Stimulated activated CD8-positive, alpha-beta memory T cell treated with anti-CD3 and anti-CD28 coated beads, Interleukin-12 subunit alpha, Interleukin-12 subunit beta, amount 100 ng/mL, for 4 hours (primary cell): ENCODE results near the gene BANF2.

Experiments used
- DNase-seq: peaks from one replicate; pipeline ENCODE4 v3.0.0-alpha.2; 2020; ENCODE audit warnings: low read depth

BANF2 gene

DNA sequence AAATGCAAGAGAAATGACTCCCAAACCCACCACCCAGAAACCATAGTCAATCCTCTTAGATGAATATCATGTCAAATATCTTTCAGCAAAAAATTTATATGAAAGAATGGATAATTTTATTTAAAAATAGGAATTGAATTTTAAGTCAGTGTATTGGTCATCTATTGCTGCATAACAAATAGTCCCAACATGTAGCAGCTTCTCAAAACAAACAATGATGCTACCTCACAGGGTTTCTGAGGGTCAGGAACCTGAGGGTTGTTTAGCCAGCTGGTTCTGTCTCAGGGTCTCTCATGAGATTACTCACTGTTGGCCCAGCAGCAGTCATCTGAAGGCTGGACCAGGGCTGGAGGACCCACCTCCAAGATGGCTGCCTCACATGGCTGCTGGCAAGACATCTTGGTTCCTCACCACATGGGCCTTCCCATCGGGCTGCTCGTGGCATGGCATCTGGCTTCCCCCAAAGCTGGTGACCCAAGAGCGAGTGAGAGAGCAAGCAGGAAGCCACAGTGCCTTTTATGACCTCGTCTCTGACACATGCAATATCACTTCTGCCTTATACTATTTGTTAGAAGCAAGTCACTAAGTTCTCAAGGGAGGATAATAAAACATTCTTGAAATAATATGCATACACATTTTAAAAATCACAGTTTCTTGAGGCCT, 36.3 kb downstream of the BANF2 start:
- no peak for DNase-seq

DNA sequence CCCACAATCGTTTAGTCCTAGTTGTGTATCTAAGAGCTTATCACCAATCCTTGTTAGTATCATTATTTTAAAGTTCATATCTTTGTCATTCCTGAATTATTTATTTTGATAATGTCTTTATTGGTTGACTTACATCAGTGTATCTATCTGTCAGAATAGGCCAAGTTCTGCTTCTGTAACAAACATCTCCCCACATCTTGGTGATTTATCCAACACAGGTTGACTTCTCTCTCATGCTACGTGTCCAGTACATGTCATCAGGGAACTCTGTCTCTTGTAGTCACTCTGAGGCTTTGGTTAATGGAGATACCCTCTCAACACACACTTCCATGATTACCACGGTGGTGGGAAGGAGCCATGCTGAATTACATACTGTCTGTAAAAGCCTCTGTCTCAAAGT, 38.4 kb downstream of the BANF2 start:
- no peak for DNase-seq

DNA sequence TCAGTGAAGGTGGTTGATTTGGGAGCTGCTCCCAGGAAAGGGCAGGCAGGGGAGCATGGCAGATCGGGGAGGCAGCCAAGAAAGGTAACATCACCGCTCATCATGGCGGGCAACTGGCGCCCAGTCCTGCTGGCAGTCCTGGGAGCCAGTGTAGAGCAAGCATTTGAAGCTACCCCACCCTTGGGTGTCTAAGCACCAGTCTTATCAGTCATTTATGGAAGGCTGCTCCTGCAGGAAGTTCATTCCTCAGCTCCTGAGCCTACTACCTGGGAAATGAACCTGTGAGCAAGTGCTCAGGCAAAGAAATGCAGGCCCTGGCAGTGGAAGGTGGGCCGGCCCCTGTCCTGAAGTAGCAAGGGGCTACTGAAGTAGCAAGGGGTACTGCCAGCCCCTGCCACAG, 41.5 kb downstream of the BANF2 start:
- no peak for DNase-seq

DNA sequence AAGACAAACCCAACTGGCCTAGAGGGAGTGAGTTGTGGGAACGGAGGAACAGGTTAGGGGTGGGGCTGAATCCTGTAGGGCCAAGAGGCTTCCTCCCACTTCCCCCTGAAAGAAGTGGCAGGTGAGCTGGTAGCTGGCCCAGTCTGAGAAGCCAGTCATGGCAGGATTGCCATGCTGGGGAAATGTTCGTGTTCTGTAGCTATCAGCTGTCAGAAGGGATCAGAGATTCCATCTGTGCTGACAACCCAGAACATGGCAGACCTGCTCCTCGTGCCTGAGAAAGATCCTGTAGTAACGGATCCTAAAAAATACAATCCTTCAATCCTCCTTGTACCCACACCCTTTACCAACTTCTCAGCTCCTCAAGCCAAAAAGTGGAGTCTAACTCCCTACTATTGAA, 43.0 kb downstream of the BANF2 start:
- no peak for DNase-seq

DNA sequence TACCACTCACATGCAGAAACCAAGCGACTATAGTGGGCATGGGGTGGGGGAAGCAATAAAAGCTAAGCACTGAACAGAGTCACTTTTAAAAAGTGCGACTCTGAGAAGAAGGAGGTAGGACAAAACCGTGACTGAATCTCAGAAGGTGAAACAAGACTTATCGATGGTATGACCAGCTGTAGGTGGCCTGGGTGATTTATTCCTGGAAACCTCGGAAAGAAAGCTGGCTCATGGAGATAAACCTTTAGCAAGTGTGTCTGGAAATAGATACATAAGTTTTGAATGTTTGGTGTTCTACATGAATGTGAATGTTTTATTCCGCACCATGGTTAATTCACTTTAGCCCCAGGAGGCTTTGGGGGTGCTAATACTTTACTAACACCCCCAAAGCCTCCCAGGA, 43.9 kb downstream of the BANF2 start:
- no peak for DNase-seq

DNA sequence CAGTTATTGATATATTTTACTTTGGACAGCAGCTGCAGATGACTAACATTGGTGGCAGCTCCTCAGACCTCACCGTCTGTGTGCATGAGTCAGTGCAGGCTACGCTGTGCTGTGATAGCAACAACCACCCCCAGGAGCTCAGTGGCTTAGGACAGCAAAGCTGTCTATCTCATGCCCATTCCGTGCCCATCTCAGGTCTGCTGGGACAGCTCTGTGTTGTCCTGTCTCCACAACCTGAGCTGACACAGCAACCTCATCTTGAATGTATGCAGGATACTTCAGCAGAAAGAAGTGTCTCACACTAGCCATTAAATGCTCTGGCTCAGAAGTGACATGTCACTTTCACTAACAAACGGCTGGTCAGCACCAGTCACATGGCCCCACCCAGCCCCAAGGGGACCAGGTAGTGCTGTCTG, 47.7 kb downstream of the BANF2 start:
- no peak for DNase-seq

DNA sequence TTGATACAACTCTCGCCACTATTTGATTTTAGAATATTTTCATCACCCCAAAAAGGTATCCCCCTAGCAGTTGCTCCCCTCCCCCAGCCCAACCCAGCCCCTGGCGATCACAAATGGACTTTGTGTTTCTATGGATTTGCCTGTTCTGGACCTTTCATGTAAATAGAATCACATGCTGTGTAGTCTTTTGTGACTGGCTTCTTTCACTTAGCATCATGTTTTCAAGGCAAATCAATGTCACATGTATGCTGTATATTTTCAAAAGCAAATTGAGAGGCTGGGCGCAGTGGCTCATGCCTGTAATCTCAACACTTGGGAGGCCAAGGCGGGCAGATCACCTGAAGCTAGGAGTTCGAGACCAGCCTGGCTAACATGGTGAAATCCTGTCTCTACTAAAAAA, 48.5 kb downstream of the BANF2 start:
- no peak for DNase-seq

DNA sequence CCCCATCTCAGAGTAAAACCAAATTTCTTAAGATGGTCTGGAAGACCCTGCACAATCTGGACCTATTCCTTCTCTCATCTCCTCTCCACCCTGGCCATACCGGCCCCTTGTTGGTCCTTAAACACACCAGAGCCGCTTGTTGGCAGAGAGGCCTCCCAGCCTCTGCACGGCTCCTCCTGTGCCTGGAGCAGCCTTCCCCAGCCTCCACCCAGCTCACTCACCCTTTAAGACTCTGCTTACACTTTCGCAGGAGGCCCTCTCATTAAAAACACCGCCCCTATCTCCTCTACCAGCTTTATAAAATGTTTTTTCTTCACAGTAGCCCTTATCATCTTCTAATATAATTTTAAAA, 49.8 kb downstream of the BANF2 start:
- no peak for DNase-seq

DNA sequence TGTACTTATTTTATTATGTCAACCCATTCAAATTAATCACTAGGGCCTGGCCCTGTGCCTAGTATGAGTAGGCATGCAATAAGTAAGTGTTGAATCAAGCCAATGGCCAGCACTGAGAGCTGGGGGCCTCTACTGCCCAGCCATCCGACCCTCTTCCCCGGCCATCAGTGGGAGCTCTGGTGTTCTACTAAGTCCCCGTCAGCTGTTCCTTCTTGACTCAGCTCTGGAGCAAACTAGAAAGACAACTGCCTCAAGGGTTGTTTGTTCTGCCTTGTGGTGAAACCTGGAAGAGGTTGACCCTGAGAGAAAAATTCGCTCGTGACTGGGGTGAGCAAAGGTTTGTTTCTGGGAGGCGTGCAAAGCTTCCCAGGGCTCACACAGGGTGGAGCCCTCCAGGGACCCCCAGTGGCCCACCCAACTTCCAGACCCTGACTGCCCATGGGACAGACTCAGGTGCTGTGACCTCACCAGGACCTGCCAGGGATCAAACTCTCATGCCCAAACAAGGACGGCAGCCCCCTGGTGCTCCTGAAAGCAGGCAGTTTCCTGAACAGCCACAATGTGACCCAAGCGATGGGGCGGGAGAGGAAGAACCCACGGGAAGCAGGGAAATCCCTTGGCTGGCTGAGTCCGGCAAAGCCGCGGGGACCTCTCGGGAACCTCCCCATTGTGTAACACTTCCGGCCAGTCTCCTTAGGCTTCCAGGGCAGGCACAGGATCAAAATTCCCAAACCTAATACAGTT, 50.4 kb downstream of the BANF2 start:
- no peak for DNase-seq

DNA sequence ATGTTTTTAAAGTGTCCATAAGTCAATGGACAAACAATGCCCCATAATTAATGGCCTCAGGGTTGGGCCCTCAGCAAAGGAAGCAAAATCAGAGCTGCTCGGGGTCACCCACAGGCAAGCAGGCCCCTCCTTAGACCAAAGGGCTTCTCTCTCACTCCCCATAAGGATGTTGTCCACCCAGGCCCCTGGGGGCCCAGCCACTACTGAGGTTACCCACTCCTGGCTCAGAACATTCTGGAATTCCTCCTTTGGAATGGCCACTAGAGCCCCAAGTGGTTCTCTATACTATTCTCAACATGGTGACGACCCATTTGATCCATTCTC, 50.9 kb downstream of the BANF2 start:
- DNase-seq, result no peak

DNA sequence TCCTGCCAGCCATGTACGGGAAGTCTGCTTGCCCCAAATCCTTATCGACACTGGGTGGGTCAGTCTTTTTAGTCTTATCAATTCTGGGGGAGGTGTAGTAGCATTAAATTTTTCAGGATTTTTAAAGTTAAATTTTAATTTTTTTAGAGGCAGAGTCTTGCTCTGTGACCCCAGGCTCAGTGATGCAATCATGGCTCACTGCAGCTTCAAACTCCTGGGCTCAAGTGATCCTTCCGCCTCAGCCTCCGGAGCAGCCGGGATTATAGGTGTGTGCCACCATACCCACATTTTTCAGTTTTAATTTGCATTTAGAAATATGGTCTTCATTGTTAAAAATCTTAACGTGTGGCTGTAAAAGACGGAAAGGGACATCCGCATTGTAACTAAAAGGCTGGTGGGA, 51.9 kb downstream of the BANF2 start:
- DNase-seq, result no peak

DNA sequence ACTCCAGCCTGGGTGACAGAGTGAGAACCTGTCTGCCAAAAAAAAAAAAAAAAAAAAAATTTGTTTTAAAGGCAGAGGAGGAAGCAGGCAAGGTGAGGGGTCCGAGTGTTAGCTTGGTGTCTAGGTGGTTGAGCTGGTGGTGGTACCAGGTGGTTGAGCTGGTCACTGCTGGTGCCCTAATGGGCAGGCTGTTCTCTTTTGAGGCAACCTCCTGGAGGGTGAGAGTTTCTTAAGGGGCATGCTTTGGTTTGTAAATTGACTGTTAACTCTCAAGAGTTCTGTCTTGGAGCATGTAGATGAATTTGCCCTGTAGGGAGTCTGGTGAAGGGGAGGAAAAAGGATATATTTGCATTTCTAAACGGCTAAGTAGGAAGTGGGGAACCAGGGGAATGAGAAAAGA, 52.7 kb downstream of the BANF2 start:
- no peak for DNase-seq

DNA sequence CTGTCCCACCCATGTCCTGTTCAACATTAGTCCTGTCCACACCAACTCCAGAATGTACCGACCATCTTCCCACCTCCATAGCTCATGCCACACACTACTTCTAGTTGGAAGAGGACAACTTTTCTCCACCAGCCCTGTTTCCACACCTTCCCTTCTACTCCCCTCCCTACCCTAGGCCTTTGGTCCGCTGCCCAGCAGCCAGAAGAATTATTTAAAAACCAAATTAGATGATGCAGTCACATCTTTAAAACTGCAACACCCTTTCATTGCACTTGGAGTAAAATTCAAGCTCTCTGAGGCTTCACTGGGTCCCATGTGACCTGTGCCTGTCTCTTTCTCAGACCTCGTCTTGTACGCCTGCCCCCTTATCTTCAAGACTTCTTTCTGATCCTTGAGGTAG, 53.8 kb downstream of the BANF2 start:
- DNase-seq, result no peak

DNA sequence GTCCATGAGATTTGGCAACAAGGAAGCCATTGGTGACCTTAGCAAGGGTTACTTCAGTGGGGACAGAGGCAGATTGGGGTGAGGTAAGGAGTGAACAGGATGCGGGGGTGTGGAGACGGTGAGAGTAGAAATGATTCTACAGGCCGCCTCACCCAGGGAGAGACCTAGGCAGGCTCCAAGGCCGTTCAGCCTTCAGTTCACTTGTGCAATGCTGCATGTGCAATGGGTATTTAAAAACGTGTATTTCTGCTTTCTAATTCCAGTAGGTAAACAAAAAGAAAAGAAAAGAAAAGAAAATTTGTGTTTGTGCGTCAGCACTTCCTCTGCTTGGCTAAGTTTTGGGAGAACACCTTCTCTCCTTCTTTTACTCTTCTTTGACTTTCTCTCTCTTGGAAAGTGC, 56.8 kb downstream of the BANF2 start:
- DNase-seq, result no peak

DNA sequence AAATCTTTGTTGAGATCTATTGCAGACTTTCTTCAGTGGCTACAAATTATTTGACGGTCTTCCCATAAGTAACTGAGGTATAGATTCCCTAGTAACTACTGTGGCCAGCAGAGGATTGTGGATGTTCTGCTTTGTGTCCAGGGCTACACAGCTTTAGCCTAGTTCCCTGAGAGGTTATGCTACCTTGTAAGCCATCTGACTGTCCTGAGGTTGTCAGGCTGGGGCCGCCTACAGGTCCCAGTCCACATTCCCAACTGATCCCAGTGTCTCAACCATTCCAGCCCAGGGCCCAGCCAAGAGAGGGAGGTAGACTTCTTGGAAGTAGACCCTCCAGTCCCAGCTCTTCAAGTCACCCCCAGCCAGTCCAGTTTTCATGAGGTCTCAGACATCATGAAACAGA, 57.7 kb downstream of the BANF2 start:
- no peak for DNase-seq

DNA sequence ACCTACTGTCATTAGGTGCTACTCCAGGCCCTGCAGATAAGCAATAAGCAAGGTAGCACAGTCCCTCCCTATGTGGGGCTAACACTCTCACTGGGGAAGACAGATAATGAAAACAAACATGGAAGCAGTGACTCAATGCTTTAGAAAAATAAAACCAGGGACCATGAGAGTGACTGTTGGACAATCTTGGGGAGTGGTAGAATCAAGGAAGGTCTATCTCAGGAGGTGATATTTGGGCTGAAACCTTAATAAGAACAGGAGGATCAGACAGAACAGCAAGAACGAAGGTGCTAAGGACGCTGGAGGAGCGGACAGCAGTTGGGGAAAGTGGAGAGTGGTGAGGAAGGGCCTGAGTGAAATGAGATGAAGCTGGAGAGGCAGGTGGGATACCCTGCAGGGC, 58.2 kb downstream of the BANF2 start:
- no peak for DNase-seq

DNA sequence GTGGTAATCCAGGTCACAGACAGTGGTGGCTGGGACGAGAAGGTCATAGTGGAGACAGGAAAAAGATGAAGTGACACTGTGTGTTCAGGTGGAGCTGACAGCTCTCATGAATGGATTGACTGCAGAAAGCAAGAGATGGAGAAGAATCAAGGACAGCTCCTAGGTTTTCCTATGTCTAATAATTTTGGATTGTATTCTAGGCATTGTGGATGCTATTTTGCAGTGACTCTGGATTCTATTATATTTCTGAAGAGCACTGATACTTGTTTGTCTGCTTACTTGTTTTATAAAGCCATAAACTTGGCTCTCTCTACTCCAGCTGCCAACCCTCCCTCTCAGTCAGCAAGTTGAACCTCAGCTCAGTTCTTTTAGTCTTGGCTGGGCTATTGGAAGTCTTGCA, 58.7 kb downstream of the BANF2 start:
- DNase-seq, result no peak

DNA sequence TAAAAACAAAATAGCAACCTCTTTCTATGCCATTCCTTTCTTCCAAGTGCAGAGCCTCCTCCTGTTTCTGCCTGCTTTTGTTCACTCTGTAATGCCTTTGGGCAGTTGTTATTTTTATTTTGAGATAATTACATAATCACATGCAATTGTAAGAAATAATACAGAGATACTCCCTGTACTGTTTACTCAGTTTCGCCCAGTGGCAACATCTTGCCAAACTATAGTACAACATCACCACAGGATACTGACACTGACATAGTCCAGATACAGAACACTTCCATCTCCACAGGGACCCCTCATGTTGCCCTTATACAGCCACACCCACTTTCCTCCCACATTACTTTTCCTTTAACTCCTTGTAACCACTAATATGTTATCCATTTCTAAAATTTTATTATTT, 59.7 kb downstream of the BANF2 start:
- no peak for DNase-seq

DNA sequence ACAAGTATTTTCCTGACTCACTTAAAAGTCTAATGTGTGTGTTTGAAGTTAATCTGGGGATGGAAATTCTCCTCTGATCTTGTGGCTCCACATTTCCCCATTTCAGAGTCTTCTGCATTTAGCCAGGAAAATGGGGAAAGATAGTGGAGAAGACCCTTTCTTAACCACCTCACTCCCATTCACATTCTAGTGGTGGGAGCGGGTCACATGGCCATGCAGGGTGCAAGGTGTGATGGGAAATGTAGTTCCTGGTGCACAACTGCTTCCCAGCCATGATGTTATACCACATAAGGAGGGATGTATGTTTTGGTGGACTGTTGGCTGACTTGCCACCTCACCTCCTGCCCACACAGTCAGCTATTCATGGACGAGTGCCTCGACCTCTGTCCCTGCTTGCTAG, 61.8 kb downstream of the BANF2 start:
- DNase-seq, result no peak

DNA sequence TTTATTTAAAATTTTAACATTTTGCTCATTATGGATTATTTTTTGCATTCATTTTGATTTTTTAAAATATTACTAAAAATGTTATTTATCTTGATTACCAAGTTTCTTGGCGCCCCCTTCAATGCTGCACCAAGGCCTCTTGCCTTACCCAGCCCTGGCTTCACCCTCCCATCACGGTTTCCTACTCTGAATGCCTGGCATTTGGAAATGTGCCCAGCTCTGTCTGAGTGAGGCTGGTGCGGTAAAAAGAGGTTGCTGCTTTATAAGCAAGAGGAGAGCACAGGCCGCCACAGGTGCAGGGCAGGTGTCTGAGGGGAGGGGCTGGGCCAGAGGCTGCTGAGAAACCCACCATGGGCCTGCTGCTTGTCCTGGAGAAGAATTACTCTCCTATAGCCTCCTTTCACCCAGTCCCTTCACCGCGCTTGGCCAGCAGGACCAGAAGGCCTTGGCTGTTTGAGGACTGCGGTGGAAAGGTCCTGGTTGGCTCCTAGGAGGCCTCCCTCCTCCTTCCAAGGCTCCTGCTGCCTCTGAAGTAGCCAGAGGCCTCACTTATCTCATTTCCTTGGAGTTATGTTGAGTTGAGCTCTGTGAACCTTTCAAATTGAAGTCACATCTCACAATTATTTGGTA, 62.6 kb downstream of the BANF2 start:
- no peak for DNase-seq

DNA sequence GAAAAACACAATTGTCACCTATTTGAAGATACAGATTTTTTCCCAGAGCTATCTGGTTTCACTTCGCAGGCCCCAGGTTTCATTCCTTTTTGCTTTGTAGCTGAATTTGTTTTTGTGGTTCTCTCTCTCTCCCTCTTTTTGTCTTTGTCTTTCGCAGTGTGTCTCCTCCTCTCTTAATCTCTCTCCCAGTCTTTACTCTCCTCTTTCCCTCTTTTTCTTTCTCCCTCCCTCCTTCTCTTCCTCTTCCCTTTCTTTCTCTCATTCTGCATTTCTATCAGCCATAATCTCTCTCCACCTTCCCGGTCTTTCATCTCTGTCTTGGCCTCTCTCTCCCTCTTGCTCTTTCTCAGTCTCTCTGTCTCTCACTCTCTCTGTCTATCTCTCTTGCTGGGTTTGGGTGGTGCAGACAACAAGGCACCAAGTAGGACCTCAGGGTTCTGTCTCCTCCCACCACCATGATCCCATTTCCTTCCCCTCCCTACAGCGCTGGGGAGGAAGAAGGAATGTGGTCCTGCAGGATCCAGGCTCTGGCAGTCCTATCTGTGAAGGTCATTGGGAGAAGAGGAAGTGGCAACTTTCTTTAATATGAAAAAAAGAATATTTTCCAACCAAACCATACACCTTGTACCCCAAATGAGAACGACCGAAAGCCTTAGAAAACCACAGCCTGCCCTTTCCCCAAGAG, 63.2 kb downstream of the BANF2 start:
- no peak for DNase-seq

DNA sequence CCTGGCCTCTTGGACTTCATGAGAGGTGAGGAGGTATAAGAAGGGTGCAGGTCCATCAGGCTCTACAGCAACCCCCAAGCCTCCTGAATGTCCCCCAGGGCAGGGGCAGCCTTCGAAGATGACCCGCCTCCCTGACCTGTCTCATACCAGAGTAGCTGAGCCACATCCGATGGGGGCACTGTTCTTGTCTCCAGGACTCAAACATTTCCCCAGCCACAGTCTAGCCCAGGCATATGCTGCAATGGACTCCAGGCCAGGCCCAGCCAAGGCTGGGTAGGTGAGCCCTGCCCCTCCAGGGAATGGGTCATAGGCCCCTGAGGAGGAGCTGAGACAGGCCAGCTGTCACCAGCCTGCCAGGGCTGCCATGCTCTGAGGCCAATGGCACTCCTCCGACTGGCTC, 65.3 kb downstream of the BANF2 start:
- no peak for DNase-seq

DNA sequence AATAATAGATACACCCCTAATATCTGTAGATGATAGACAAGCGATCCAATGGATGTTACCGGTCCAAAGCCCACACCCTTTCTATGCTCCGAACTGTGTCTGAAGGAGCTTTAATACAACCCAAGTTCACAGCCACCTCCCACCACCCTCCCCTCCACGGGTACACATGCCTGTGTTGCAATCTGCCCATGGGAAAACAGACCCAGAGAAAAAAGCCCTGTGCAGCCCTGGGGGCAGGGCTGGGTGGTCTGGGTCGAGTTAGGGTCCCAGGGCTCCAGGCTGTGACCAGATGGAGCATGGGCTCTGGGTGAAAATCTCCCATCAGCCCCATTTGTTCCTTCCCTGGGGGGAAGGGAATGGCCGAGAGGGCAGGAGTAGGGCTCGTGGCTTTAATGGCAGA, 65.8 kb downstream of the BANF2 start:
- DNase-seq, result no peak
